Hematopoietic multipotent progenitor cell treated with erythropoietin and hydrocortisone succinate and interleukin-3 and kit ligand, for 4 days (in vitro differentiated cells): Measurements from ENCODE around the gene SLCO3A1.

Experiments
- DNase-seq: peaks from one replicate; pipeline ENCODE4 v3.0.0-alpha.2; 2015

SLCO3A1 gene

GRCh38 chr15:91973481-91973880, 120.0 kb downstream of the SLCO3A1 start:
- peak; percentile 18 for DNase-seq

- DNase-seq, result no peak
Observed at GRCh38 chr15:91974321-91974720, 120.8 kb downstream of the SLCO3A1 start.

GRCh38 chr15:91975241-91975978, 121.9 kb downstream of the SLCO3A1 start:
- DNase-seq, result peak; percentile 15

- DNase-seq, result no peak
Observed at GRCh38 chr15:91976966-91977365, 123.5 kb downstream of the SLCO3A1 start.

- DNase-seq, result no peak
Observed at GRCh38 chr15:91980502-91981267, 127.2 kb downstream of the SLCO3A1 start.

GRCh38 chr15:91981821-91982800, 128.6 kb downstream of the SLCO3A1 start:
- no peak for DNase-seq

GRCh38 chr15:91983729-91984340, 130.3 kb downstream of the SLCO3A1 start:
- DNase-seq, result no peak

- no peak for DNase-seq
Observed at GRCh38 chr15:91985297-91985696, 131.8 kb downstream of the SLCO3A1 start.

GRCh38 chr15:91988071-91988470, 134.6 kb downstream of the SLCO3A1 start:
- peak; percentile 10 for DNase-seq

GRCh38 chr15:91988655-91989054, 135.1 kb downstream of the SLCO3A1 start:
- DNase-seq, result no peak

GRCh38 chr15:91989821-91990220, 136.3 kb downstream of the SLCO3A1 start:
- no peak for DNase-seq

DNA sequence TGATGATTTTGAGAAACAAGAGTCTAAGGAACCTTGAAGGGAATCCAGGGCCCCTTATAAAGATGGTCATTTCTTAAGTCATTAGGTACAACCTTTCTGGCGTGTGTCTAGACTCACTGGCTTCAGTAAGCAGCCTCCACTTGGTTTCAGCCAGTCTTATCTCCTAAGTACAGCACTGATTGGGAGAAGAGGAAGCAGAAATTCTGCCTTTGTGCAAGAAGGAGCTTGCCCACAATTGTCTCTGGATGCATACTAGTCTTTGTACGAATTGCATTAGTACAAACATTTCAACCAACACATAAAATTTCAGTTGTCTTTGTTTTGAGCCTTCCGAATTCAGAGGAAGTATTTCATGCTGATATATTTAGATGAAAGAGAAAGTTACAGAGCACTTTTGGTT, 139.4 kb downstream of the SLCO3A1 start:
- peak; percentile 83 for DNase-seq

DNA sequence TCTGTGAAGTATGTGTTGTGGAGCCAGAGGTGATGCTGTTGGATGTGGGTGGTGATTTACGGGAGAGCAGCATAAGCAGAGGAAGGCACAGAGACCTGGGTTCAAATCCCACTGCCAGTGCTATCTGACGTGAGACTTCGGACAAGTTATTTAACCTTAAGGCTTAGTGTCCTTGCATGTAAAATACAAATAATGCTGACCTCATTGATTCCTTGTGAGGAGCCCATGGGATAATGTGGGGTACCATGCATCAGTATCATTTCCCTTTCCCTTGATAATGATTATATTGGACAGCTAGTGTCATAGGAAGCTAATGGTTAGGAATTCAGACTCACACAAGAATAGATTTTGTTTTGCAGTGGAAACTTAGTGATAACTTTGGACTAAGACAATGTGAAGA, 141.6 kb downstream of the SLCO3A1 start:
- no peak for DNase-seq

DNA sequence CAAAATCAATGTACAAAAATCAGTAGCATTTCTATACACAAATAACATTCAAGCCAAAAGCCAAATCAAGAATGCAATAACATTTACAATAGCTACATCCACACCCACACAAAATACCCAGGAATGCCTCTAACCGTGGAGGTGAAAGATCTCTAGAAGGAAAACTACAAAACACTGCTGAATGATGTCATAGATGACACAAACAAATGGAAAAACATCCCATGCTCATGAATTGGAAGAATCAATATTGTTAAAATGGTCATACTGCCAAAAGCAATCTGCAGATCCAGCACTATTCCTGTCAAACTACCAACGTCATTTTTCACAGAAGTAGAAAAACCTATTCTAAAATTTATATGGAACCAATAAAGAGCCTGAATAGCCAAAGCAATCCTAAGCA, 143.7 kb downstream of the SLCO3A1 start:
- no peak for DNase-seq

- DNase-seq, result no peak
Observed at GRCh38 chr15:92000709-92001108, 147.2 kb downstream of the SLCO3A1 start.

DNA sequence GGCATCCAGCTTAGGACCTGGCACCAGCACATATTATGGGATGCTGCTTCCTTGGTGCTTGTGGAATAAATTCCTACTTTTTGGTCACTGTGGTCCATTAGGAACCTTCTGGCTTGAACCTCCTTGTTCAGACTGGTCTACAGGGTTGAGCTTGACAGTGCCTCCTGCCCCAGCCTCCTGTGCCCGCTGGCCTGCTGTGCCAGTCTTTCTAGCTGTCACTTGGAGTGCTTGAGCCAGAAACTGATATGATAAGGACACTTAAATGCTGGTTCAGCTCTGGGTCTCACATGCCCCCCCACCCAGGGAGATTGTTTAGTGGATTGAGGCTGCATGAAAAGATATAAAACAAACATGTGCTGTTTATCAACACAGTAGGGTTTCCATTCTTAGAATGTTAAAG, 147.8 kb downstream of the SLCO3A1 start:
- no peak for DNase-seq

GRCh38 chr15:92002666-92003065, 149.2 kb downstream of the SLCO3A1 start:
- DNase-seq, result no peak

DNA sequence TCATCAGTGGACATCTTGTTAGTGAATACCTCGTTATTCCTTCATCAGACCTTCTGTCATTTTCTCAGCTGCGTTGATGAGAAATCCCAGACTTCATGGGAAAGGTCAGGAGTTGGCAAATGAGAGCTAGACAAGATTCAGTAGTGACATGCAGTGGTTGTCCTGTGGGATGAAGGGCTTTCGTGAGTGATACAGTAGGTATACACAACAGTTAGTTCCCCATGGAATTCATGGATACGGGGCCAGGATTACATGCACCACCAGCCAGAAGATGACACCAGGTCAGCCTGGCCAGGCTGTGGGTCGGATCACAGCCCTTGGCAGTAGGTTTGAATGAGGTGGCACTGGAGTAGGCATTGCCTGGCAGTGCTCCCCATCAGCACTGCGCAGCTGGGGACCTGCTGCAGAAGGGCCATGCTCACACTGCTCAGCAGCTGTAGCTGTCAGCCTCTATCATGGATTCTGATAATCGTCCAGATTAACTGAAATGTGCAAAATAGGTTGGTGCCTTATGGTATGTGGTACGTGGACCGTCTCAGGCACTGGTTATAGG, 150.1 kb downstream of the SLCO3A1 start:
- no peak for DNase-seq

- no peak for DNase-seq
Observed at GRCh38 chr15:92005154-92005553, 151.6 kb downstream of the SLCO3A1 start.

DNA sequence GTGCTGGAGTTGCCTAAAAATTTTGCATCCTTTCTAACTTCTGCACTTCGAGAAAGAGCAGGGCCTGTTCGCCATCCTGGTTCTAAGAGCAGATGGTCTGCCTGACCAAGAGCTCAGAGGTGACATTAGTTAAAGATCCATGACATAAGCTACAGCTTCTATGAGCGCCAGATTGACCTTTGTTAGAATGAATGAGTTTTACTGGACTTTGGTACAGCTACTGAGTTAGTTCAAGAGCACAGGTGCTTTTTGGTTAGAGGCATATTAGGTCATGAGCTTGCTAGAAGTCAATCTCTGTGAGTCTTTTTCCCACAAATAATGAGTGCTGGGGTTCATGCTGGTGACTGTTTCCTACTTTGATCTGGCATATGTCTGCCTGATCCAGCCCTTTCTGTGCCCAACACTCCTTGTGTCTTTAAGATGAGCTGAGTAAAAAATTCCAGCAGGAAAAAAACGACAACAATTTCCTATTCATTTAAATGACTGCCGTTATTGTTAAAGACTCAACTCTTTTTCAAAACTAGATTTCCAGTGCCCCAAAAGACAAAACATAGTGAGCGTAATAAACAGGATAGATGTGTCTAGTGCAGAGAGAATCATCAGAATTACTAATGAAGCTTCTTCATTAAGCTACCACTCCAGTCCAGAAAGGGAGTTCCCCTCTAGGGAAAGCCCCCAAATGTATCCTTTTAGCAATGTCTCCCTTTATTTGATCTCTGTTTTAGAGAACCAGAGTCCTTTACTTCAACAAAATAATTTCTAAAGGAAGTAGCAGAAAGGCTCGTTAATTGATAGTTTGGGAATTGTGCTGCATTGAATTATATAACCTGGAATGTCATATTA, 152.9 kb downstream of the SLCO3A1 start:
- DNase-seq, result no peak

- DNase-seq, result no peak
Observed at GRCh38 chr15:92009162-92009561, 155.7 kb downstream of the SLCO3A1 start.
